ENCODE results near the gene EFCAB6. TPM values are rescaled to one million over a fixed set of nuclear protein-coding genes. Genes with fewer than 3 reads are reported as not detected.

Gene EFCAB6
- total RNA-seq, 1 donor from 2014 or later = 1.5 TPM

GRCh38 chr22:43507235-43507634, 304.9 kb downstream of the EFCAB6 start:
- H3K27me3 Mint-ChIP-seq (ENCODE audit: low read depth) = no peaks in the 10 kb centered on the region
- no peaks in the 10 kb centered on the region for H3K4me1 Mint-ChIP-seq
- no peak overlapping the region for H3K27ac Mint-ChIP-seq (ENCODE audit: unreplicated experiment)
- DNase-seq (ENCODE audit: low read depth, low spot score) = no peak
- H3K9me3 Mint-ChIP-seq = no peaks in the 10 kb centered on the region
- no peaks in the 10 kb centered on the region for H3K36me3 Mint-ChIP-seq (ENCODE audit: low read depth)
- no peak for TF ChIP-seq CTCF (conservative IDR thresholded peaks at IDR 0.05)
- no peak overlapping the region for H3K4me3 Mint-ChIP-seq

GRCh38 chr22:43506487-43506886, 305.6 kb downstream of the EFCAB6 start:
- Mint-ChIP-seq H3K9me3 (no peaks in the 10 kb centered on the region), H3K4me3 (no peak overlapping the region), H3K36me3 (ENCODE audit: low read depth) (no peaks in the 10 kb centered on the region), H3K27me3 (ENCODE audit: low read depth) (no peaks in the 10 kb centered on the region), H3K4me1 (no peaks in the 10 kb centered on the region), H3K27ac (ENCODE audit: unreplicated experiment) (no peak overlapping the region)
- TF ChIP-seq CTCF (conservative IDR thresholded peaks at IDR 0.05) = no peak
- DNase-seq (ENCODE audit: low read depth, low spot score) = no peak

GRCh38 chr22:43505896-43506295, 306.2 kb downstream of the EFCAB6 start:
- Mint-ChIP-seq H3K36me3 (ENCODE audit: low read depth) (no peaks in the 10 kb centered on the region), H3K9me3 (no peaks in the 10 kb centered on the region), H3K4me3 (no peak overlapping the region), H3K27me3 (ENCODE audit: low read depth) (no peaks in the 10 kb centered on the region), H3K4me1 (no peaks in the 10 kb centered on the region), H3K27ac (ENCODE audit: unreplicated experiment) (no peak overlapping the region)
- DNase-seq (ENCODE audit: low read depth, low spot score) = no peak
- no peak for TF ChIP-seq CTCF (conservative IDR thresholded peaks at IDR 0.05)

- Mint-ChIP-seq H3K27ac (ENCODE audit: unreplicated experiment) (no peak overlapping the region), H3K27me3 (ENCODE audit: low read depth) (no peaks in the 10 kb centered on the region), H3K4me3 (no peak overlapping the region), H3K9me3 (no peaks in the 10 kb centered on the region), H3K36me3 (ENCODE audit: low read depth) (no peaks in the 10 kb centered on the region), H3K4me1 (no peaks in the 10 kb centered on the region)
- no peak for DNase-seq (ENCODE audit: low read depth, low spot score)
- TF ChIP-seq CTCF (conservative IDR thresholded peaks at IDR 0.05) = no peak
Observed at GRCh38 chr22:43505423-43505822, 306.7 kb downstream of the EFCAB6 start.

- Mint-ChIP-seq H3K4me3 (no peak overlapping the region), H3K36me3 (ENCODE audit: low read depth) (no peaks in the 10 kb centered on the region), H3K27me3 (ENCODE audit: low read depth) (no peaks in the 10 kb centered on the region), H3K9me3 (no peaks in the 10 kb centered on the region), H3K27ac (ENCODE audit: unreplicated experiment) (no peak overlapping the region), H3K4me1 (no peaks in the 10 kb centered on the region)
- DNase-seq (ENCODE audit: low read depth, low spot score) = no peak
- no peak for TF ChIP-seq CTCF (conservative IDR thresholded peaks at IDR 0.05)
Observed at GRCh38 chr22:43504666-43505261, 307.3 kb downstream of the EFCAB6 start.
